HT1080 (cell line): ENCODE results near the gene ZNF622. TPM values are rescaled to one million over a fixed set of nuclear protein-coding genes. Genes with fewer than 3 reads are reported as not detected.
A peak's percentile ranks its signal among the peaks of the same experiment; 100 is the strongest.

Experiments
- DNase-seq: peaks from one replicate; pipeline ENCODE4 v3.0.0-alpha.2; 2015; ENCODE audit warnings: low read depth
- total RNA-seq: library from RNA; depleted of rRNA; stranded (reverse); fragments of >200 nt; shearing (Covaris generic); gene quantifications from 2 replicates; pipeline ENCODE4 v1.2.3, GENCODE V29; 2014; rRNA removed

Gene ZNF622
- total RNA-seq, 1 experiment from 2014 or later = 106 TPM

DNA sequence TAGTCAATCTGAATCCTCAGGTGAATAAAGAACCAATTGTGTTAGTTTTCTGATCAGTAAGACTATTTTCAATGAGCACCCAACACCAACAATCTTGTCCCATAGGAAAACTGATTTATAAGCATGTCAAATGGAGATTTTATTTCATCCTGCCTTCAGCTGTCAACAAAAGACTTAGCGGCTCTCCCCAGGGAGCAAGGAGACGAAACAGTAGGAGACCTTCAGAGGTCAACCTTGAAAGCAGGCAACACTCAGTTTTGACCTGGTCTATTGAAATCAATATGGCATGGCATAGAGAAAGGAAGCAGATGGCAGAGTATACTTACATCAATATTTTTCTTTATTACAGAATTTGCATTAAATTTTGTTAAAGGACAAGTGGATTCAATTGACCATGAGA is 34.1 kb downstream of the ZNF622 start:
- DNase-seq = no peak

DNA sequence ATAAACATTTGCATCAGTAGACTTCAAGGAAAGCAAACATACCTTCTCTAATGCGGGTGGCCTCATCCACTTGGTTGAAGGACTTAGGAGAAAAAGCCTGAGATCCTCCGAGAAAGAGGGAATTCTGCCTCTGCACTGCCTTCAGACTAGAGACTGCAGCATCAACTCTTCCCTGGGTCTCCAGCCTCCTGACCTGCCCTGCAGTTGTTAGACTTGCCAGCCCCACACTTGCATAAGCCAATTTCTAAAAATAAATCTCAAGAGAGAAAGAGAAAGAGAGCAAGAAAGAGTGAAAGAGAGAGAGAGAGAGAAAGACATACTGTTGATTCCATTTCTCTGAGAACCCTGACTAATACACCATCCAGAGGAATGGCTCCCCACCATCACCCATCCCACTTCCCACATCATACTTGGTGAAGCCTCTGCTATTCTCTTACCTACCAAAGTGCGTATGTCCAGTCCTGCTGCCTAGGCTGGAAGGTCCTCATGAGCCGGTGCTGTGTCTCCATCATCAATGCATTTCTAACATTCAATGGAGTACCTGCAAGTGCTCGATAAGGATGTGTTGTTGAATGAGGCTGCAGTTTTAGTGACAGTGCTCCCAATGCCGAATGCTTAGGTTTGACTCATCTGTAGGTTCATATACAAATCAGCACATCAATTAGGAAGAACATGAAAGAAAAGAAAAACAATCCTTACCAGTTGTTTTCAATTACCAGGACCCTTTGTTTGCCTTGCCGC is 35.1 kb downstream of the ZNF622 start:
- no peak for DNase-seq

DNA sequence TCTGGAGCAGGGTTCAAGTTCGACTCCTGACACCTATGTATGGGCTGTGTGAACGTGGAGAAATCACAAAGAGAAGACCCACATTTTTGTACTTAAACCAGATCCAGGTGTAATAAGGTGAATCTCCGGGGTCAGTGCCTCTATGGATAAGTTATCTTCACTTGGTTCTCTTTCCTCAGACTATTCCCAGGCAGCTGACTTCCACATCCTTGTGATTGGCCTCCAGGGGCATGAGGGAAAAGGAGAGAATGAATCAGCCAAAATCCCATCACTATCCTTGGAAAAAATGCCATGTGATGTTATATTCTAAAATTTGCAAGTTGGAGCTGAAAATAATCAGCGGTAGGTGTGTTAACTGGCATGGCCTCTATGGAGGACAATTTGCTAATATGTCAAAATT is 37.2 kb downstream of the ZNF622 start:
- no peak for DNase-seq

DNA sequence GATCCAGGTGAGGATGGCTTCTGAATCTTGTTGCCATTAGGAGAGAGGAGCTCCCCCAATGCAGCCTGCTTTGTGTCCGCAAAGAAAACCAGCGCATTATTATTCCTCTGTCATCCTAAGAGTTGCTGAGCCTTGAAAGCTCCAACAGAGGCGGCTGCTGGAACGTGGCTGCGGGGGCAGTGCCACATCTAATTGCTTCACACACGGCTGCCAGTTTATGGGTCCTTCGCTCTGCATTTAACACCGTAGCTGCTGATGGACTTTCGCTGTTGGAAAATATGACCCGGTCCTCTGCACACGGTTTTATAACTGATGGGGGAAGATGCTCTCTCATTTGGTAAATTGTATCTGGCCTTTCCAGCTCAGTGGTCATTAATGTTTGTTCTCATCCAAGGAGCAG is 38.0 kb downstream of the ZNF622 start:
- DNase-seq = no peak

DNA sequence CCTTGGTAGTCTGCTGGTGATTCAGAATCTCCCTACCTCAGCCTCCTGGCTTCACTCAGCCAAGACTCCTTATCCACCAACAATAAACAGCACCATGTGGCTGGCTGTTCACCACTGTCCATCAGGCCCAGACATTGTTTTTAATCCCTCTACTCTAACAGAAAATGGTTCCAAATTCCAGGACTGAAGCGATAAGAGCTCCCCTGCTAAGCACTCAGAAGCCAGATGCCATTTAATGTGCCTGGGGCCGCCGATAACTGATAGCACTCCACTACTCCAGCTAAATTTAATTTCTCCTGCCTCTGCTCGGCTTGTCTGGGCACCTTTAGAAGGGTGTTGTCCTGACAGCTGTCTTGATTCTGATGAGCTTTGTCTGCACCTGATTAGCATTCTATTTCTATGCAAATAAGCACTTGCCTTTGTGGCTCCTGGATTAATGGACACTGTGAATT is 47.1 kb downstream of the ZNF622 start:
- no peak for DNase-seq

DNA sequence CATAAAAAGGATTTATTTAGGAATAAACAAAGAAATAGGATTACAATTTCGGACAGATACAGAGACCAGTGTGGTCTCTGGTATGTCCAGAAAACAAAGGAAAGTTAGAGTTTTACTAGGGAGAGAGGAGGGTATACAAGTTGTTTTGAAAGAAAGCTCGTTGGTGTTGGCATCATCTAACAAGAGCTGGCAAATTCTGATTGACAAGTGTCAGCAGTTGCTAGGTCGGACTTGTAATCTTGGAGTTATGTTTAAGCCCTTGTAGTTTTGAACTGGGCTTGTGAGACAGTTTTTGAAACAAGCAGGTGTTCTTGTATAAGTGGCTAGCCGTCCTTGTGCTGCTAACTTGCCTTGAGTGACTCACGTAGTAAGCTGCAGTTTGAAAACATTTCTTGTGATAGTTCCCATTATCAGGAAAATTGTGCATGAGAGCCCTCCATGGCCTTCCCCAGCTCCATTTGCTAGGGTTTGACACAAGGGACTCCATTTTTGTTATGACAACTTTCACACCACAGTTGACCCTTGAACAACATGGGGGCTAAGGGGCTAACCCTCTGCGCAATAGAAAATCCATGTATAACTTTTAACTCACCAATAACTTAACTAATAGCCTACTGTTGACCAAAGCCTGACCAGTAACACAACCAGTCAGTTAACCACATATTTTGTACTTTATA is 48.1 kb downstream of the ZNF622 start:
- no peak for DNase-seq

DNA sequence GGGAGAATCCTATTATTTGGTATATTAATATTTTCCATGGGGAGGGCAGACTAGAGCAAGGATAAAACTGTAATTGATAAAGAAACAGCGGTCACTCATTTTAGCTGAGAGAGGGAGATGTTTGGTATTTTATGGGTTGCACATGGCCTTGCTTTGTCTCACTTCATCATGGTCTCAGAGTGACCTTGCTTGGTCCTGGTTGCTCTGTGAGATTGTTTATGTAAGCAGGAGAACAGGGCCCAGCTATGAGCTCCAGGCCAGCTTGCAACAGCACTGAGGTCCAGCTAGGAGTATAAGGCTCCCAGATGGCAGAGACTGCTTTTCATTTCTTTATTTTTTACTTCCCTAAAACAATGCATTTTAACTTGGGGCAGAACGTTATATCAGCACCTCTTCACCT is 50.7 kb downstream of the ZNF622 start:
- no peak for DNase-seq

DNA sequence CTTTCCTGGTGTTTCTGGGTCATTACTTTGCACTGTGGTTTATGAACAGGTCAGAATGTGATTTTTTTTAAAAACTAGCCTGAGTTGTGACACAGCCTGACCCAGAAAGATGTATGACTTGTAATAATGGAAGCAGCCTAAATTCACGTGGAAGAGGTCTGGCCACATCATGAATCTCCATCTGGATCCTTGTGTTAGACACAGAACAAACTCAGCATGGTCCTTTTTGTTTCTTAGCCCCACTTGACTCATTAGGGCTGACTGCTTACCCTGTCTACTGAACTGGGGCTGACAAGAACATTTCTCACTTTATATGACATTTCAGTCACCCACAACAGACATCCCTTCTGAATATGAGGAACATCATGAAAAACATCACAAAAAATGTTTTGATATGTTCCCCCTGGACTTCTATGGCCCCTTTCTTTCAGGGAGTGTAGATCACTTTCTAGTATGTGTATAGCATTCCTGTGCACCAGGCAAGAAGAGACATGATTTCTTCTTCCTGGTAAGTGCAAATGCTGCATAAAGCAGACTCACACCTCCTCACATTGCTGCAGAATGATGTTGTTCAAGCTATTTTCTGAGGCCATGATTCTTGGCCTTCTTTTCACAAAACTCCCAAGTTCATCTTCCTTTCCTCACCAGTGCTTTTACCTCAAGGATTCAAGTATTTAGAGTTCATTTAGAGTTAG is 52.3 kb downstream of the ZNF622 start:
- DNase-seq = no peak

DNA sequence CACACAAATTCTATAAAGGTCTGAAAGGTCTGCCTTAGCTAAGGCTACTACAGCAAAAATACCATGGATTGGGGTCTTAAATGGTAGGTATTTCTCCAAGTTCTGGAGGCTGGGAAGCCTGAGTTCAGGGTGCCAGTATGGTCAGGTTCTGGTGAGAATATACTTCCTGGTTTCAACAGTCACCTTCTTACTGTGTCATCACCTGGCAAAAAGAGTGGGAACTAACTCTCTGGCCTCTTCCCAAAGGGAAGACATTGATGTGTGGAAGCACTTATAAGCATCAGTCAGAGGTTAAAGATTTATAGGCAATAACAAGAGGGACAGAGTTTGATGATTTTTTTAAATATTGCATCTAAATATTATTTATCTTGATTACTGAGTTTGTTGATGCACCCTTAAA is 53.0 kb downstream of the ZNF622 start:
- no peak for DNase-seq

DNA sequence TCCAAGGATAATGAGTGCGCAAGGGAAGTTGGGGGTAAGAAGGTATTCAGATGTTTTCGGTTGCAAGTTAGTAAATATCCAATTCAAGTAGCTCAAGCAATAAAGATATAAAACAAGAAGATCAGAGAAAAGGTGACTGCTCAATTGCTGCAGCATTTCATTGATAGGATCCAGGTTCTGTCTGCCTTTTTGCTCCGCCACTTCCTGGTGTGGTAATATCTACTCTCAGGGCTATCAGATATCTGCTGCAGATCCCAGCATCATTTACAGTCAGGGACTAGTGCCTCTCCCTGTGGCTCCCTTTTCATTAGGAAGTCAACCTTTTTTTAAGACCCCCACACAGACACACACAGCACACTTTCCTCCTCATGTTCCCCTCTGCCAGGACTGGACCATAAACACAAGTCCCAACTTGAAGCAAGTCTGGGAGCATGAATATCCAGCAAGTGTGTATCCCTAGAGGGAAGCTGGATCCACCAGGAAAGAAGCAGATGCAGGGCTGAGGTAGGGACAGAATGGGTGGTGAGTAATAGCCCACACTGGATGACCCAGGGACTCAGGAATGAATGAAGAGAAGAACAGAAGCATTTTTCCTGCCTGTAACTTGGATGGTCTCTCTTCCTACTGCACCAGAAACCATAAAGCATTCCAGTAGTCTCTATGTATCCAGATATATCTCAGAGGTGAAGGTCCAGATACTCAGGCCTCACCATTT is 53.7 kb downstream of the ZNF622 start:
- DNase-seq = peak; percentile 83

DNA sequence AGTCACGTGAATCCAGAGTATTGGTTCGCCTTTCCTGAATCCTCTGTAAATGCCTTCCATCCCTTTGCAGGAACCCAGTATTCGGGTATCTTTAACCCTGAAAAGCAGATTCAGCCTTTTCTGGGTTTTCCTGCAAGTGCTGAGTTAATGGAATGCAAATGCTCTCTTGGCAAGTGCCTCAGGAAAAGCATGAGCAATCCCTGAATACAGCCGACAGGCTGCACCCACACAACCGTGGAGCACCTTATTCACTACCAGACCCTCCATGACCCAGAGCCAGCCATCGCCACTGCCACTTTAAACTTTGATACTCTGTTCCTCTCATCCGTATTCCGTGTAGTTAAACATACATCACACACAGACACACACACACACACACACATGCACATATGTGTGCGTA is 54.4 kb downstream of the ZNF622 start:
- peak; percentile 38 for DNase-seq

DNA sequence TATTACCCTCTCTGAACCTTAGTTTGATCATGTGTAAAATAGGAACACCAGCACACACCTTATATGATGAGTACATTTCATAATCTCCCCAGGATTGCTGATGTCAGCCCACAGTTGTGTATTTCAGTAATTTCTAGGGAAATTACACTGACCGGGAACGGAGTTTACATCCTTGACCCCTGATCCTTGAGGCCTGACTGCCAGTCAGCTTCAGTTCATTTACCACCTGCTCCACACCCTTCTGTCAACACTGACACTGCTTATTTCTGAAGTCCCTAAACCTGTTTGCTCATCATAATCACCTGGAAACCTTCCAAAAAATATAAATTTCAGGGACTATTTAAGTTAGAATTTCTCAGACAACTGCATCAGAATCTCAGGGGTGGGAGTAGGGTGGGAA is 55.3 kb downstream of the ZNF622 start:
- no peak for DNase-seq

DNA sequence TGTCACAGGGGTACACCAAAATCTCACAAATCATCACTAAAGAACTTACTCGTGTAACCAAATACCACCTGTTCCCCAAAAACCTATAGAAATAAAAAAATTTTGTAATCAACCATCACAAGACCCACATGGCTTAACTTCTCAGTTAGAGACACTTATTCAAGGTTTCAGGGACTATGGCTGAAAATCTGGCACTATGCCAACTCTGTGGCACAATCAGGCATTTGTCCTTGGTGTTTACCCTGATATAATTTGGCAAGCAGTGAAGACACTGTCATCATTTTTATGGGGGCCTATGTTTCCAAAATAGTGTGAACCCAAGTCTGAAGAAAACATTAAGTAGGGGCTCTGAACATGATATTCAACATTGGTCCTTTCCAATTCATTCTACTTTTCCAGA is 59.0 kb downstream of the ZNF622 start:
- no peak for DNase-seq

DNA sequence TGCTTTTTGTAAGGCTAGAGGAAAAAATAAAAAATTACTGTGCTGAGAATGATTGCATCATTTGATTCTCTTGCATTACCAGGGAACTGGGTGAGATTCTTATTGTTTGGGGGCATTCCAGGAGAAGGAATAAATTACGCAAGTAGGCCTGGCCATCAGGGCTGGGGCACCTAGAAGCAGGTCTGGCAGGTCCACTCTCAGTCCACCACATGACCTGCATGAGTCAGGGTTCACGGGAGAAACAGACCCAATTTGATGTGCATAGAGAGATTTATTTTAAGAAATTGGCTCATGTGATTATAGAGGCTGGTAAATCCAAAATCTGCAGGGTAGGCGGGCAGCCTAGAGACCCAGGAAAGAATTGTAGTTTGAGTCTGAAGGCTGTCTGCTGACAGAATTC is 59.6 kb downstream of the ZNF622 start:
- DNase-seq = no peak

Other genes with a start within 250 kb of the ZNF622 start
- 0.60 and 1.4 TPM in 2 replicates for gene RETREG1, start 151.2 kb upstream of the ZNF622 start, total RNA-seq